GM18861 (cell line): Measurements from ENCODE around the gene BRME1.
"Not testable (repeated sequence)": the region's sequence is repeated elsewhere in the genome, so short reads cannot be mapped to it uniquely, and the experiment has no call there.

Experiments used
- ATAC-seq: cut with Tn5 transposase; IDR thresholded peaks from one replicate; pipeline ENCODE4 v1.9.1; 2021; ENCODE audit not compliant: unreplicated experiment

The BRME1 gene

DNA sequence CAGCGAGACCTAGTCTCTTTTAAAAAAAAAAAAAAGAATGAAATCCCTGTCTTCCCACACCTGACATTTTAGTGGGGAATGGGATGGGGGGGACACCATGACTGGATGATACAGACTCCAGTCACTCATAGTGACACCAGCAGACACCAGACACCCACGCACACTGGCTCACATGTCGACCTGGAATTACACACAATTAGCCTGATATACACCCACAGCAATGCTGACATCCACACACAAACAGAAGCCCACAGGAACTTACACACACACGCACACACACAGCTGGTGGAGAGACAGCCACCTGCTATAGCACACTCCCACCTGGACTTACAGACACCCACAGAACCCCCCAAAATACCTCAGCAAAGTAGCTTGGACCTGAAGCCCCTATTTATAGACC lies 37.3 kb downstream of the BRME1 start:
- ATAC-seq = no peak

GRCh38 chr19:13866463-13867046 lies 39.4 kb downstream of the BRME1 start:
- ATAC-seq = no peak

- ATAC-seq = no peak
These were observed 40.1 kb downstream of the BRME1 start for GRCh38 chr19:13865571-13866462.

DNA sequence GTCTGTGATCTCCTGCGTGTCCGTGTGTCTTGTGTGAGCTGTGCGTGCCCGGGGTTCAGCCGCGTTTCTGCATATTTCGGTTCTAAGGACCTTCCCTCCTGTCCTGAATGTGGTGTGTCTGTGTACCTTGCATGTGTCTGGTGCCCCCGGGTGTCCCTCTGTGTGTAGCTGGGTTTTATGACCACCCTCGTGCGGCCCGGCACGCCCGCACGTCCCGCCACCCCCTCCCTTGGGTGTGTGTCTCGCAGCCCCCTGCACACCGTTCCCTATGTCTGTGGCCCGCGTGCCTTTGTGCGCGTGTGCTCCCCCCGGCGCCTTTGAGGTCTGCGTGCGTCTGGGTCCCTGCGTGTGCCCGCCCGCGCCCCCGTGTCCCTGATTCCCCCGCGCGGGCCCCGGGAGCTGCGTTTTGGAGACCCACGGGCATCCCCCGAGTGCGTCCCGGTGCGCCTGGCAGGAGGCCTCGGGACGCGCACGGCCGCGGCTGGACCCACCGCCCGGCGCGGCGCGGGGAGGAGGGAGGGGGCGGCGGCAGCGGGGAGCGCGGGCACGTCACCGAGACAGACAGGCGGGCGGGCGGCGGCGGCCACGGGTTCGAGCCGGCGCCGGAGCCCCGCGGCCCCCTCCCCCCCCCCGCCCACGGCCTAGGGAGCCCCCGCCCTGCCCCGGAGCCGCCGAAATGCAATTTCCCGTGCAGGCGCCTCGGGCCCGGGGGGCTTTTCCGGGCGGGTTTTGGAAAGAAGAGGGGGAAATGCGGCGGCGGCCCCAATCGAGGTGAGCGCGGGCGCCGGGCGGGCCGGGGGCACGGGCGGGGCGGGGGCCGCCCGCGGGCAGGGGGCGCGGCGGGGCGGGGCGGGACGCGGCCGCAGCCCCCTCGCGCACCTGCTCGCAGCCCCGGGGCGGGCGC lies 41.0 kb downstream of the BRME1 start:
- ATAC-seq = no peak

DNA sequence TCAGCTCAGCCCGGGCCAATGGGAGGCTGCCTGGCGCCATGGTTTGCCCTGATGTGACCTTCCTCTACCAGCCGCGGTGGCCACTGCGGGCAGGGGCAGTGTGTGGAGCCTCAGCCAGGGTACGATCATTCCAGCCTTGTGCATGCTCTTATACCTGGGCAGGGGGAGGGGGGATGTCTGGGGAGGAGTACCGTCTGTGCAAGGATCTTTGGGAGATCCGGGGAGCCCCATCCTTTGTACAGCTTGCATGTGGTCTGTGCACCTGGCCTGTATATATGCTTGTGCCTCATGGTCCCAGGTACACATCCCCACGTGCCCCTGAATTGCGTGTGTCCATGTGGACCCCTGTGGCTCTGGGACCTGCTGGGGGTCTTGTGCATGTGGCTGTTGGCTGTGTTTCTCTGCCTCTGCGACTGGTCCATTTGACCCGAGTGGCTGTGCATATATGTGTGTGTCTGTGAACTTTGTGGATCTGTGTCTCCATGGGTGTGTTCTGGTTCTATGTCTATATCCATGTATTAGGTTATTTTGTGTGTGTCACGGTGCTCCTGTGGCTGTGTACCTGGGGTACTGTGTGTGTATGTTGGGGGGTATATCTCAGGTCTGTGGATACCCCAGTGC lies 41.8 kb downstream of the BRME1 start:
- ATAC-seq = no peak

- peak; percentile 62 for ATAC-seq
These were observed 44.0 kb downstream of the BRME1 start for GRCh38 chr19:13861714-13862531.

- ATAC-seq = no peak
These were observed 44.6 kb downstream of the BRME1 start for GRCh38 chr19:13861392-13861713.

- ATAC-seq = no peak
These were observed 45.1 kb downstream of the BRME1 start for GRCh38 chr19:13860679-13861391.

DNA sequence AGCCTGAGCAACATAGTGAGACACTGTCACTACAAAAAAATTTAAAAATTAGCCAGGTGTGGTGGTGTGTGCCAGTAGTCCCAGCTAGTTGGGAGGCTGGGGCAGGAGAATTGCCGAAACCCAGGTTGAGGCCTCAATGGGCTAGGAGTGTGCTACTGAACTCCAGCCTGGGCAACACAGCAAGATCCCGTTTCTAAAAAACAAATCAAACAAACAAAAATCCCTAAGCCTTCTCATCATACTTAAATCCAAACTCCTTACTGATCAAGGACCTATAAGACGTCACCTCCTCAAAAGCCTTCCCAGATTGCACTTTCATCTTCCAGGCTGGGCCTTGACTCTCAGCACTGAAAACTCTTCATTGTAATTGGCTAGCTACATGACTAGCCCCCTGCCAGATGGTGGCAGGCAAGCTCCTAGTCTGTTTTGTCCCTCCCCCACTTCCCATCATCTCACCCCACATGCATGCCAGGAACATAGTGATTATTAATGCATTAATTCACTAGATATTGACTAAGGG lies 46.5 kb downstream of the BRME1 start:
- ATAC-seq = no peak

GRCh38 chr19:13856497-13856896 lies 49.4 kb downstream of the BRME1 start:
- ATAC-seq = no peak

- not testable (repeated sequence) for ATAC-seq
These were observed 53.7 kb downstream of the BRME1 start for GRCh38 chr19:13852171-13852707.

DNA sequence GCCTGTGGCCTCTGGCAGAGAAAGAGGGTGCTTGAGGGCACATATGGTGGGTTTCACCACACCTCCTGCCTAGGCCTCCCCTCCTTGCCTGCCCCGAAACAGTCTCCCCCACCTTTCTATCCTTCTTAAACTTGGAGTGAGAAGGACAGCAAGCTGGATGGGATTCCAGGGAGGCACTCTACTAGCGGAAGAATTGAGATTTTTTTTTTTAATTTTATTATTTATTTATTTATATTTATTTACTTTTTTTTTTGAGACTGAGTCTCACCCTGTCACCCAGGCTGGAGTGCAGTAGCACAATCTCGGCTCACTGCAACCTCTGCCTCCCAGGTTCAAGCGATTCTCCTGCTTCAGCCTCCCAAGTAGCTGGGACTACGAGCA lies 54.2 kb downstream of the BRME1 start:
- ATAC-seq = not testable (repeated sequence)

DNA sequence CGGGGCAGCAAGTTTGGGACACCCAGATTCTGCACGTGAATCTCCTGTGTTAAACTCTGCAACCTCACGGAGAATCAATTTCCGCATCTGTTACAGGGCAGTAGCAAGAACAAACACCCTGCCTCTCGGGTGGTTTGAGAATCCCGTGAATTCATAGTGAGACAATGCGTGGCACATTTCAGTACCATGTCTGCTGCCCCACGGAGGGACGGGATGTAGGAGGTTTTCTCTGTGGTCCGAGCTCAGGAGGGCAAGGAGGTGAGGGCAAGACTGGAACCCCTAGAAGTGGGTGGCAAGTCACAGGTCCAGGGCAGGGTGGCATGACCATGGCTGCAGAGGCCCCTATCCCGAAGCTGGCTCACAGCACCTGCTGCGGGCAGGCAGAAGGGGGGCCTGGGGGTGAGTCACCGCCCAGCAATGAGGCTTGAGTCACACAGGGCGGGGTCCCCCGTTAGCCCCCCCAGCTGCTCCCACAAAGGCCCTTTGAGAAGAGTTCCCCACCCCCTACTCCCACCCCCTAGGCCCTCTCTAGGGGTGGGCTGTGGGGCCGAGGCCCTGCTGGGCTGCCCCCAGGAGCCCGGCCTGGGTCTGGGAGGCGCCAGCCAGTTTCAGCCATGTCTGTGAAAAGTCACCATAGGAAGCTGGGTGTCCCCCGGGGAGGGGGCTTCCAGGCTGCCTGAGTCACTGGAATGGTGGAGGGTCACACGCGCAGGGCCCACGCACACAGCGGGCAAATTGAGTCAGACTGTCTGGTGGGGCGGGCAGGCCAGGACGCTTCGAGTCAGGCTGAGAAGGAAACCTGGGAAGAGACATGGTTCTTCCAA lies 54.8 kb downstream of the BRME1 start:
- no peak for ATAC-seq

DNA sequence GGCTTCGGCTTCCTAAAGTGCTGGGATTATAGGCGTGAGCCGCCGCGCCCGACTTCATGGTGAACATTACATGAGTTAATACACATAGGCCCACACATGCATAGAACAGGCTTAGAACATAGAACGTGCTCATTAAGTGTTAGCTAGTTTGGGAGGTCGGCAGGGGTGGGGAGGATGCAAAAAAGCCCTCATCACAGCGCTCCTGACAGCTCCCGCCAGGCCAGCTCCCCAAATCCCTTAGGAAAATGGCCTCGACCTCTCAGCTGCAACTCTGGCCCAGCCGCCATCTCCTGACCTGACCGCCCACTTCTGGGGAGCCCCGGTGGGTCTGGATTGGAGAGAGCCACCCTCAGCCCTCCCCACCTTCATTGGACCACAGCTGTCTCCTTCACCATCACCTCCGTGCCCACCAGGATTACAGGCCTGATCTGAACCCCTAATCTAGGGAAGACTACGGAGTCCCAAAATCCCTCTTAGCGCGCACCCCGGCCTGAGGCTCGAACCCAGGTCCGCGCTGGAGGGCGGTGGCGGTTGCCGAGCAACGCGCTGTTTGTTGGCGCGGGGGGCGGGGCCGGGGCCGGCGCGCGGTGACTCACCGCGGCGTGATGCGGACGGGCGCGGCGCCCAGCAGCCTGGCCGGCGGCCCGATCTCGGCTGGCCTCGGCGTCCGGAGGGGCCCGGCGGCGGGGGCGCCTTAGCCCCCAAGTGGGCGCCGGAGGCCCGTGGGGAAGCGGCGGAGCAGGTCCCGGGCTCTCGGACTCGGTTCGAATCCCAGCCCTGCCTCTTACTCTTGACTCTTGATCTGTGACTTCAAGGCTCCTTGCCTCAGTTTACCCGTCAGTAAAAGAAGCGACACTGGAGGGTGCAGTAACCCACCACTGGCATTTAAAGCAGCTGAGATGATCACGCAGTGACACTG lies 55.7 kb downstream of the BRME1 start:
- no peak for ATAC-seq

GRCh38 chr19:13848798-13849676 lies 56.9 kb downstream of the BRME1 start:
- ATAC-seq = no peak

DNA sequence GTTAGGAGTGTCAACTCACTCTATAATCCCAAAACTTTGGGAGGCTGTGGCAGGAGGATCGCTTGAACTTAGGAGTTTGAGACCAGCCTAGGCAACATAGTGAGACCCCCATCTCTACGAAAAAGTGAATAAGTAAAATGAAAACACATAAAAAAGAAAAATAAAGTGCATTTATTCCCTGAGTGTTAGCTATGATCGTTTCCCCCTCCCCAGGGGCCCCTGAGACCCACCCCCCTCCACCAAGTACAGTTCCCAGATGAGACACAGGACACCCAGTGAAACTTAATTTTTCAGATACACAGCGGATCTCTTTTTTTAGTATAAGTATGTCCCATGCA lies 57.6 kb downstream of the BRME1 start:
- ATAC-seq = no peak
